Activated B cell treated with CpG ODN at 0.5 μM for 24 hours (primary cell): ENCODE measurements around the gene SH3RF2. TPM values are rescaled to one million over a fixed set of nuclear protein-coding genes. Genes with fewer than 3 reads are reported as not detected.

Experiments
- ATAC-seq: fragments of 200-7000 bp; cut with Tn5 transposase; one replicate; pipeline ENCODE4 v1.10.0; 2021; ENCODE audit warnings: low read depth, mild to moderate bottlenecking, moderate library complexity
- CTCF ChIA-PET: fragments of 350-600 bp; sonication (Branson Sonifier 250); formaldehyde crosslinking; loops from one replicate; lab custom pipeline; 2021; ENCODE audit warnings: antibody characterized with exemption; lab: Charles Lee
- POLR2A ChIA-PET: fragments of 350-600 bp; sonication (Branson Sonifier 250); formaldehyde crosslinking; loops from one replicate; lab custom pipeline; 2021; ENCODE audit warnings: antibody characterized with exemption; lab: Charles Lee
- DNase-seq: peaks from one replicate; pipeline ENCODE4 v3.0.0; 2022
- H3K27ac Mint-ChIP-seq: one replicate; pipeline ENCODE4 v1.8.0; 2020; ENCODE audit warnings: mixed read lengths
- H3K27me3 Mint-ChIP-seq: one replicate; pipeline ENCODE4 v1.8.0; 2021; ENCODE audit warnings: mixed read lengths
- H3K36me3 Mint-ChIP-seq: one replicate; pipeline ENCODE4 v1.8.0; 2021; ENCODE audit warnings: low read depth, mixed read lengths
- H3K4me1 Mint-ChIP-seq: one replicate; pipeline ENCODE4 v1.8.0; 2021; ENCODE audit warnings: mixed read lengths
- H3K4me3 Mint-ChIP-seq: one replicate; pipeline ENCODE4 v1.8.0; 2020; ENCODE audit warnings: mild to moderate bottlenecking, mixed read lengths
- H3K9me3 Mint-ChIP-seq: one replicate; pipeline ENCODE4 v1.8.0; 2020; ENCODE audit warnings: mixed read lengths
- intact Hi-C: fragments of 100-400 bp; cut with micrococcal nuclease; formaldehyde crosslinking; loops from one replicate; pipeline ENCODE4 v1.15.1; 2024
- total RNA-seq: library from RNA; stranded (reverse); gene quantifications from 2 replicates; pipeline ENCODE4 v1.2.3, GENCODE V29; 2022
- TF ChIP-seq, protein P1 (sequence below): fragments of 200-600 bp; IDR thresholded peaks from one replicate; pipeline ENCODE4 v1.8.0; 2022; ENCODE audit warnings: antibody characterized with exemption, mild to moderate bottlenecking

The SH3RF2 gene
- total RNA-seq, 1 donor from 2014 or later, result not detected

DNA sequence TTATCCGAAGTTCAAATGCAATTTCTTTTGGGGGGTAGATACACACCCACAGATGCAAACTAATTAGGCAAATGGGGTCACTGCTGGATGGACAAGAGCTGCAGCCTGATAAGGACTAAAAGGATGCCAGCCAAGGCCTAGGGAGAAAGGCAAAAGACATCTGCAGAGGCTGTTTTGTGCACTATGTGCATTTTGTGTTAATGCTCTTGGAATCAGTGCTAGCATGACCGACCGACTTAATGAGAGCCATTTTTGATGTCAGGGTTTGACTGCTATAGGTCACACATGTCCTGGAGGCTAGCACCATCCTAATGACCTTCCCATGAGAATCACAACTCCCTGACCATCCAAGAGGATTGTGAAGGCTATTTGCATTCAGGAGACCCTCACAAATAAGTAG lies 134.4 kb downstream of the SH3RF2 start:
- H3K27ac Mint-ChIP-seq, result no peak overlapping the region
- TF ChIP-seq, protein P1, sequence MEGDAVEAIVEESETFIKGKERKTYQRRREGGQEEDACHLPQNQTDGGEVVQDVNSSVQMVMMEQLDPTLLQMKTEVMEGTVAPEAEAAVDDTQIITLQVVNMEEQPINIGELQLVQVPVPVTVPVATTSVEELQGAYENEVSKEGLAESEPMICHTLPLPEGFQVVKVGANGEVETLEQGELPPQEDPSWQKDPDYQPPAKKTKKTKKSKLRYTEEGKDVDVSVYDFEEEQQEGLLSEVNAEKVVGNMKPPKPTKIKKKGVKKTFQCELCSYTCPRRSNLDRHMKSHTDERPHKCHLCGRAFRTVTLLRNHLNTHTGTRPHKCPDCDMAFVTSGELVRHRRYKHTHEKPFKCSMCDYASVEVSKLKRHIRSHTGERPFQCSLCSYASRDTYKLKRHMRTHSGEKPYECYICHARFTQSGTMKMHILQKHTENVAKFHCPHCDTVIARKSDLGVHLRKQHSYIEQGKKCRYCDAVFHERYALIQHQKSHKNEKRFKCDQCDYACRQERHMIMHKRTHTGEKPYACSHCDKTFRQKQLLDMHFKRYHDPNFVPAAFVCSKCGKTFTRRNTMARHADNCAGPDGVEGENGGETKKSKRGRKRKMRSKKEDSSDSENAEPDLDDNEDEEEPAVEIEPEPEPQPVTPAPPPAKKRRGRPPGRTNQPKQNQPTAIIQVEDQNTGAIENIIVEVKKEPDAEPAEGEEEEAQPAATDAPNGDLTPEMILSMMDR, result no peak
- no peaks in the 10 kb centered on the region for H3K9me3 Mint-ChIP-seq
- peaks cover 10% of the 10 kb centered on the region for H3K27me3 Mint-ChIP-seq
- H3K36me3 Mint-ChIP-seq, result no peaks in the 10 kb centered on the region
- H3K4me3 Mint-ChIP-seq, result no peak overlapping the region
- POLR2A ChIA-PET, result no interaction called here
- ATAC-seq (no peak), DNase-seq (no peak)
- H3K4me1 Mint-ChIP-seq, result no peaks in the 10 kb centered on the region
- intact Hi-C loops, result no loop called here
- CTCF ChIA-PET, result no interaction called here

DNA sequence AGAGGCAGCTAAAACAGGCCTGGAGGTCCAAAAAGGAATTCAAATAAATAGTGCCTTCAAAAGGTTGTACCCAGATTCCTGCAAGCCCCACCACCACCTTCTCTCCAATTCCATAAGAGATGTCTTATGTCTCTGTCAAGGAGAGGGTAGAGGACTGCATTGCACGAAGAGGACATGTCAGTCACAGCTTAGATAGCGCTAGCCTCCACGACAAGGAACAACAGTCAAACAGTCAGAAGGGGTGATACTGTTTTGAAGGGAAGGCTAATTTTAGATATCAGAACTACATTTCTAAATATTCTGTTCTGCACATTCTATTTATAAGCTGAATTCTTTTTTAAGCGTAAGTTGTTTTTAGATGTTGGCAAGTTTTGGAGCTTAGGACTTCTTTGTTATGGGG lies 134.8 kb downstream of the SH3RF2 start:
- H3K9me3 Mint-ChIP-seq, result no peaks in the 10 kb centered on the region
- no peak overlapping the region for H3K27ac Mint-ChIP-seq
- ChIA-PET POLR2A (no interaction called here), CTCF (no interaction called here)
- H3K27me3 Mint-ChIP-seq, result peaks cover 10% of the 10 kb centered on the region
- TF ChIP-seq, protein P1, result no peak
- no peak overlapping the region for H3K4me3 Mint-ChIP-seq
- H3K4me1 Mint-ChIP-seq, result no peaks in the 10 kb centered on the region
- ATAC-seq (no peak), DNase-seq (no peak)
- intact Hi-C loops, result no loop called here
- H3K36me3 Mint-ChIP-seq, result no peaks in the 10 kb centered on the region

DNA sequence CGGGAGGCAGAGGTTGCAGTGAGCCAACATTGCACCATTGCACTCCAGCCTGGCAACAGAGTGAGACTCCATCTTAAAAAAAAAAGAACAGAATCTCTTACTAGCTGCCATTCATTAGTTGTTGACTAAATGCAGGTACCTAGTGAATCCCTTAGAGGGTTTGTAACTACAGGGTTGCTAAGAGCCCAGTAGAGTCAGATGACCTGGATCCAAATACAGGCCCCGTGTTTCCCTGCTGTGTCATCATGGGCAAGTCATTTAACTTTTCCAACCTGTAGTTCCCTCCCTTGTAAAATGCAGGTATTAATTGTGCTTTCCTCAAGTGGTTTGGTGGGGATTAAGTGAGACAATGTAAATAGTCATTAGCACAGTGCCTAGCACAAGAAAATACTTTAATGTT lies 136.2 kb downstream of the SH3RF2 start:
- CTCF ChIA-PET, result no interaction called here
- intact Hi-C loops, result no loop called here
- DNase-seq (no peak), ATAC-seq (no peak)
- H3K27me3 Mint-ChIP-seq, result peaks cover 10% of the 10 kb centered on the region
- H3K27ac Mint-ChIP-seq, result no peak overlapping the region
- no peaks in the 10 kb centered on the region for H3K36me3 Mint-ChIP-seq
- POLR2A ChIA-PET, result no interaction called here
- TF ChIP-seq, protein P1, result no peak
- no peaks in the 10 kb centered on the region for H3K9me3 Mint-ChIP-seq
- H3K4me3 Mint-ChIP-seq, result no peak overlapping the region
- H3K4me1 Mint-ChIP-seq, result no peaks in the 10 kb centered on the region

GRCh38 chr5:146073239-146073900 lies 137.0 kb downstream of the SH3RF2 start:
- H3K4me1 Mint-ChIP-seq, result no peaks in the 10 kb centered on the region
- no peak overlapping the region for H3K27ac Mint-ChIP-seq
- intact Hi-C loops, result no loop called here
- H3K36me3 Mint-ChIP-seq, result no peaks in the 10 kb centered on the region
- no peaks in the 10 kb centered on the region for H3K9me3 Mint-ChIP-seq
- ChIA-PET CTCF (no interaction called here), POLR2A (no interaction called here)
- H3K4me3 Mint-ChIP-seq, result no peak overlapping the region
- TF ChIP-seq, protein P1, result no peak
- no peak for ATAC-seq
- no peak for DNase-seq
- H3K27me3 Mint-ChIP-seq, result peaks cover 10% of the 10 kb centered on the region

- DNase-seq (no peak), ATAC-seq (no peak)
- Mint-ChIP-seq H3K27ac (no peak overlapping the region), H3K27me3 (peaks cover 13% of the 10 kb centered on the region), H3K9me3 (no peaks in the 10 kb centered on the region), H3K4me1 (peaks cover 10% of the 10 kb centered on the region), H3K36me3 (no peaks in the 10 kb centered on the region), H3K4me3 (no peak overlapping the region)
- ChIA-PET CTCF (no interaction called here), POLR2A (no interaction called here)
- intact Hi-C loops, result no loop called here
- TF ChIP-seq, protein P1, result no peak
Measured at GRCh38 chr5:146076028-146076427, 139.7 kb downstream of the SH3RF2 start.
